GM19438 (cell line): ENCODE results near the gene DDX52.
"Not testable (repeated sequence)": the region's sequence is repeated elsewhere in the genome, so short reads cannot be mapped to it uniquely, and the experiment has no call there.

ENCODE experiments used
- ATAC-seq: cut with Tn5 transposase; IDR thresholded peaks from one replicate; pipeline ENCODE4 v1.9.1; 2021; ENCODE audit warnings: low read depth; ENCODE audit not compliant: unreplicated experiment

The DDX52 gene, protein sequence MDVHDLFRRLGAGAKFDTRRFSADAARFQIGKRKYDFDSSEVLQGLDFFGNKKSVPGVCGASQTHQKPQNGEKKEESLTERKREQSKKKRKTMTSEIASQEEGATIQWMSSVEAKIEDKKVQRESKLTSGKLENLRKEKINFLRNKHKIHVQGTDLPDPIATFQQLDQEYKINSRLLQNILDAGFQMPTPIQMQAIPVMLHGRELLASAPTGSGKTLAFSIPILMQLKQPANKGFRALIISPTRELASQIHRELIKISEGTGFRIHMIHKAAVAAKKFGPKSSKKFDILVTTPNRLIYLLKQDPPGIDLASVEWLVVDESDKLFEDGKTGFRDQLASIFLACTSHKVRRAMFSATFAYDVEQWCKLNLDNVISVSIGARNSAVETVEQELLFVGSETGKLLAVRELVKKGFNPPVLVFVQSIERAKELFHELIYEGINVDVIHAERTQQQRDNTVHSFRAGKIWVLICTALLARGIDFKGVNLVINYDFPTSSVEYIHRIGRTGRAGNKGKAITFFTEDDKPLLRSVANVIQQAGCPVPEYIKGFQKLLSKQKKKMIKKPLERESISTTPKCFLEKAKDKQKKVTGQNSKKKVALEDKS

DNA sequence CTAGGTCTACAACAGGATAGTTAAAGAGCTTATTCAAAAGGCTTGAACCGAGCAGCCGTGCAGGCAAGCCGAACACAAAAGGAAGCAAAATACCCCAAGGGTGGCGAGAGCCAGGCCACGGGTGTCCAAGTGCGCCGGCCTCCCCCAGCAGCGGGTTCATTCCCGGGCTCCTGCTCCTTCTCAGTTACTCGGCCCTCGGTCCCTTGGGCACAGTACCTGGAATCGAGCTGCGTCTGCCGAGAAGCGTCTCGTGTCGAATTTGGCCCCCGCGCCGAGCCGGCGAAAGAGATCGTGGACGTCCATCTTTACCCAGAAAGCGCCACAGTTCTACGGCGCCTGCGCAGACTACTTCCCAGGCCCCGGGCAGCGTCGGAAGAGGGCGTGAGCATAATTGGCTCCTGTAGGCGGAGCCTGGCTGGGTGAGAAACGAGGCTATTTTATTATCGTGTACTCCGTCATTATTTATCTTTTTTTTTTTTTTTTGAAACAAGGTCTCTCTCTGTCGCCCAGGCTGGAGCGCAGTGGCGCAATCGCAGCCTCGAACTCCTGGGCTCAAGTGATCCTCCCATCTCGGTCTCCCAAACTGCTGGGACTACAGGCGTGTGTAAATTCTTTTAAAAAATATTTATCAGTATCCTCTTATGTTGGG, at the start of gene DDX52:
TSS of gene DDX52 (minus strand) at position 329 of the 649 bp plus-strand sequence. CDS start at position 303, 26 bp downstream.
- peak; percentile 65 for ATAC-seq

DNA sequence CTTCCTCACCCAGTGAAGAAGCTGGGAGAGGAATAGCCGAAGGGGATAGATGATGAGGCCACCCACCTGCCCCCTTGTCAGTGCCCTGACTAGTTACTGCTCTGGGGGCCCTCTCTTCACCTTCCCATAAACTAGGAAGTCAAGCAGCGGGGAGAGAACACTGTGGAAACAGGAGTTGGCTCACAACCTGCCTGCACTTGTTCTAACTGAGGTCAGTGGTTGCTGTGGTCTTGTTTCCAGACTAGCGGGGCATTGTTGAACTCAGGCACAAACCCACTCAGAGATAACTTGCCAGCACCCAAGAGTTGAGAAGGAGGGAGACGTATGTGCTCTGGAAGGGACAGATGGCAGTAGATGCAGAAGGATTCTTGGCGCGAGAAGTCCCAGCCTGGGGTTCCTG, 48.6 kb upstream of the DDX52 start:
- ATAC-seq, result no peak

DNA sequence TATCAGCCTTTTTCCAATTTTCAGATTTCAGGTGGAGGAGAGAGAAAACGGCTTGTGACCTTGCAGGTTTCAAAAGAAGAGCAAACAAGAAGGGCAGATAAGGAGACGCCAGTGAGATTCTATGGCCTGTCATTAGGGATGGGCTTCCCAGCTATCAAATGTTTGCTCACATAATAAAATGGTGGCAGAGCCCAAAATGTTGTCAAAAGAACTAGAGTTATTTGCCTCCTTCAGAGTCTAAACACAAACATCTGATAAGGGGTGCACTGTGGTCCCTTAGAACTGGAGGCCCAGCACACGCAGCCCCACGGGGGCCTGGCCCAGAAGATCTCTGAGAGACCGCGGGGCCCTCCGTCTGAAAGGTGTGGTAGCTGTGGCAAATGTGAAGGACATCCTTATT, 46.1 kb upstream of the DDX52 start:
- no peak for ATAC-seq

DNA sequence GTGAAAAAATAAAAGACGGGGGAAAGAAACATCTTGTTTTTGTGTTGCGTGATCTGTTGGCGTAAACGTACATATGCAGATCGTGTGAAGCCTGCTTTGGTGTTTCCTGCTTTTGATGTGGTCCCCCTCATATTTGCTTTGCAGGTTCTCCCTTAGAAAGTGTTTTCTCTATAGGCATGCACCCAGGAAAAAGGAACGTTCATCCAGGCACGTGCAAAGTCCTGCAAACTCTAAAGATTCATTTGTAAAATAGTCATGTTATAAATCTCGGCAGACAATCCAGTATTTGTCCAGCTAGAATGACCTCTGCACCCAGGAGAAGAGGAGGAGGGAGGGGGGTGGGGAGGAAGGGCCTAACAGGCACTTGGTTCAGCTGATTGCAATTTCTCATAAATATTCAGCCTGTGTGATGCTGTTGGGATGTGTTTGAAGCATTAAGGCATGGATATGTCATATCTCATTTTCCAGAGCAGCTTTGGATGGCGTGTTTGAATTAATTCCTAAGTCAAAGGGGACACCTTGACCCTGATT, 40.3 kb upstream of the DDX52 start:
- ATAC-seq, result no peak

DNA sequence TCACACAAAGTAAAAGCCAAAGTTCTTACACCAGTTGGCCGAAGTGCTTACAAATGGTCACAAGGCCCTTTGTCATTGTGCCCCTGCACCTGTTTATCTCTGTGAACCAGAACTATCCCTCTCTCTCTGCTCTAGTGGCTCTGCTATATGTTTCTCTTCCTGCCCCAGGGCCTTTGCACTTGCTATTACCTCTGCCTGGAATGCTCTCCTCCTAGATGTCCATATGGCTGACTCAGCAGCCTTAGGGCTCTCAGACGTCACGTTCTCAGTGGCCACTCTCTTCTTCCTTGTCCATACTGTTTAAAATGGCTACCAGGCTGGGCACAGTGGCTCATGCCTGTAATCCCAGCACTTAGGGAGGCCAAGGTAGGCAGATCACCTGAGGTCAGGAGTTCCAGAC, 38.8 kb upstream of the DDX52 start:
- no peak for ATAC-seq

DNA sequence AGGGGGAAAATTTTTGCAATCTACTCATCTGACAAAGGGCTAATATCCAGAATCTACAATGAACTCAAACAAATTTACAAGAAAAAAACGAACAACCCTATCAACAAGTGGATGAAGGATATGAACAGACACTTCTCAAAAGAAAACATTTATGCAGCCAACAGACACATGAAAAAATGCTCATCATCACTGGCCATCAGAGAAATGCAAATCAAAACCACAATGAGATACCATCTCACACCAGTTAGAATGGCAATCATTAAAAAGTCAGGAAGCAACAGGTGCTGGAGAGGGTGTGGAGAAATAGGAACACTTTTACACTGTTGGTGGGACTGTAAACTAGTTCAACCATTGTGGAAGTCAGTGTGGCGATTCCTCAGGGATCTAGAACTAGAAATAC, 36.7 kb upstream of the DDX52 start:
- not testable (repeated sequence) for ATAC-seq

DNA sequence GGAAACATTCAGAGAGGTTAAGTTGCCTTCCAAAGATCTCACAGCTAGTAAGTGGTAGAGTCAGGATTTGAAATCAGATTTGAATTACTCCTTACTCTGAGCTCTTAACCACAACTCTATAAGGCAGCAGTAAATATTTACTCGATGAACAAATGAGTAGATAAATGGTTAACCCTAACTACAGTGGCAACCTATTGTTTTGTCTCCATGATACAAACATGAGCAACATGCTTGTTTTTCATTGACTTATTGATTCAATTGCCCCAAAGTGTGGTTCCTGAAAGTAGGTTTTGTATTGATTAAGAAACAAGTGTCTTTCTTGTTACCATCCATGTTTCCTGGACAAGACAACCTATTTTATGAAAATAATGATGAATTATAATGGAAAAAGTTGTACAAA, 34.8 kb upstream of the DDX52 start:
- no peak for ATAC-seq

DNA sequence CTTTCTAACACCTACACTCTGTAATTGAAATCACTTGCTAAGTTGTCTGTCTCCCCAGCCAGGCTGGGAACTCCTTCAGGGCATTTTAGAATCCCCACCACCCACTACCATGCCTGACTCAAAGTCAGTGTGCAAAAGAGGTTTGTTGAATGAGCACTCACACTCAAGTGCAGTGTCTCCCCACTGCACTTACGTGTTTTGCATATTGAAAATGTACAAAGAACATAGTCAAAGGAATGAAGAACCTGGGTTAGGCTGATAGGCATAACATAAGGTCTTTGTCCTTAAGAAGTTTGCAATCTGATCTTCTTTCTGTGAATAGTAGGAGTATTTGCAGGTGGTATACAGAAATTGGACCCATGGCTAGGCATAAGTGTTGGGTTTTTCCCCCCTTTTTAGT, 33.8 kb upstream of the DDX52 start:
- no peak for ATAC-seq

DNA sequence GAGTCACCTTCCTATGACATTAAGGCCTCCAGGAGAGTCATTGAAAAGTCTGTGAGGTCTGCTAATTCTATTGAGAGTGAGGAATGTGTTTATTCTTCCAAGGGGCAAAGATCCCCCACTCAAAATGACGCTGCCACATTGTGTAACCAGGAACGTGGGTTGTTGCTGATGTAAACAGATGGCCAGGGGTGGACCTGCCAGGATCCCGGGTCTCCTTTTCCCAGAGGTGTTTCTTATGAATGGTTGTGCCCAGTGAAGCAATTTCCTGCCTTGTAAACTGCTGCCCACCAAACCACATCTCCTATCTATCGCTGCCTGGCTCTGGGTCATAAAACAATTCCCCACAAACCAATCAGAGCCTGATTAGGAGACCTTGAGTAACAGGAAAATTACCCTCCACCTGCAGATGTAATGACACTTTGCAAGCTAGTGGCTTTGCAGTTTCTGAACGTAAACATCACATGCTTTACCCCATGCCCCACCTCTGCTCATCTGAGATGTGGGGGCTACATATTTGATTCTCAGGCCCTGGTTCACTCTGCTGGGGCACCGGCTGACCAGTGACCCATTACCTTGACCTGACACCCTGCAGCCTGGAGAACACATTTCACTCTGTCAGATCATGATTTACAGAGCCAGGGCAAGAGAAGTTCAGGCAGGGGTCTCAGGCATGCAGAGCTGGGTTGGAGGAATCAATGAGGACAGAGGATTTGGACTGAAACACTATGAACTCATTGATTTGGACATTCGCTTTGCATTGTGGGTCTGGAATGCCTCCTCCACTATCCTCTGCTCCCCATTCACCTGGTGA, 33.1 kb upstream of the DDX52 start:
- ATAC-seq, result no peak

DNA sequence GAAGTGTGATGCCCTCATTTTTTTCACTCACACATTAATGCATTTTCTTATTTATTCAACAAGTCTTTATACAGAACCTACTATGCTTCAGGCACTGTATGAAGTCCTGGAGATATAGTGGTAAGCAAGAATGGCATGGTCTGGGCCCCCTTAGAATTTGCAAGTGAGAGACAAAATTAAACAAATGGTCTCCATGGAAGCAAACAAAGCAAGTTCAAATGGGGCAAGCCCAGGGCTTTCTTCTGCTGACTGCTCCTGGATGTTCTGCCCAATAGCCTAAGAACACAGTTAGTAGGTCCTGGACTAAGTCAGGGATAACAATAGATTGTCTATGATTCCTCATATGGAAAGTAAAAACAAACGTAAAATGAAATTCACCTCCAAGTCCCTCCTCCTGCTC, 31.3 kb upstream of the DDX52 start:
- ATAC-seq, result no peak

DNA sequence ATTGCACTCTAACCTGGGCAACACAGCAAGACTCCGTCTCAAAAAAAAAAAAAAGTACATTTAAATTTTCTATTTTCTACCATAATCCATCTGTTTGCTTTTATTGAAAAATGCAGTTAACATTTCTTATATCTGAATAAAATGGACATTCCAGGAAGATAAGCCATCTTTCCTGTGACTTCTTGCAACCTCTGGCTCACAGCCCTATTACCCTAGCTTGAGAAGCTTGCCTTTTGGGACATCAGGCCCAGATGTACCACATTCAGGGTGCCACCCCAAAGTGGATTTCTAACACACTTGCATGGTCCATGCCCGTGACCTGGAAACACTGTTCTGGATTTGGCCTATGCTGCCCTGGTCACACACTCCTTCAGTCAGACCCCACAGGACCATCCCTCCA, 30.1 kb upstream of the DDX52 start:
- ATAC-seq, result no peak

DNA sequence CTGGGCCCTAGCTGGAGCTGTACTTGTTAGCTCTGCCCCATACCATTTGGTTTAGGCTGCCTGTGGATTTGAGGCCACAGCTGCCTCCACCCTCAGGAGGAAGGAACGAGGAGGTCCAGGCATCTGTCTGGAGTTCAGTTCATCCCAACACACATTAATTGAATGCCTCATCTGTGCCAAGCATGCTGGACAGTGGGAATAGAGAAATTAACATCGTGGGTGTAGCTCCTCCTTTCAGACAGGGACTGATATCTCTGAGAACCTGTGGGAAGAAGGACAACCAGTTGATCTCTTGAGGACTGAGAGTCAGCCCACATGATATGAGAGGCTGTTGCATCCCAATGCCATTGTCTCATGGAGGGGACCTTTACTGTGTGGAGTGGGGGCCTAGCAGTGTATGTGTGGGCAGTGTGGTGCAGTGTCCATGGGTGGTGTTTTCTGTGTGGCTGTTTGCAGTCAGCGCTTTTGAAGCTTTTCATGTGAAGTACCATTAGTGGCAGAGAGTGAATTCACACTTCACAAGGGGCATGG, 29.4 kb upstream of the DDX52 start:
- ATAC-seq, result no peak

DNA sequence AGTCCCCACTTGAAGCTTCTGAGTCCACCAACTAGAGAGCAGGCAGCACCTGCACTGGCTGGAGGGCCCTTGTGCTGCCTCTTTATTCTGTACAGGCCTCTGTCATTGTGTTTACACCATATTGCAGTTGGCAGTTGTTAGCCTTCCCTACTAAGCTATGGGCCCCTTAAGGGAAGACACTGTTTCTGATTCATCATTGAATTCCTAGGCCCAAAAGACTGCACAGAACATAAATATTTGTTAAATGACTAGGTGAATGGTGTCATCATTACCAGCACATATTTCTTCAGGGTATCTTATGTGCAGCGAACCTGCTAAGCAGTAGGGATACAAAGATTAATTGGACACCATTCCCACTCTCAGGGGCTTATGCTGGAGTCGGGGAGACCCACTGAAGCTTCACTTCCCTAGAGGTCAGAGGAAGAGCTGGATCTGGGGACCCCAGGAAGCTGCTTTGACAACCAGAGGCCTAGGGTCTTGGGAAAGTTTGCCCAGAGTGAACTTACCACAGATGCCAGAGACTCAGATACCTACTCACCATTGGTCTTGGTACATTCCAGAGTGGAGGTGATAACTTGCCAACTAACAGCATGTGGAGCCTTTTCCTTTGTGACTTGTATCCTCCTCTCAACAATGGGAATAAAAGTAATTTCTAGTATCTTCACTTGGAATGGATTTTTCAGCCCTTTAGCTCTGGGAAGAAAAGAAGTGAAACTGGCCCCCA, 28.7 kb upstream of the DDX52 start:
- no peak for ATAC-seq

DNA sequence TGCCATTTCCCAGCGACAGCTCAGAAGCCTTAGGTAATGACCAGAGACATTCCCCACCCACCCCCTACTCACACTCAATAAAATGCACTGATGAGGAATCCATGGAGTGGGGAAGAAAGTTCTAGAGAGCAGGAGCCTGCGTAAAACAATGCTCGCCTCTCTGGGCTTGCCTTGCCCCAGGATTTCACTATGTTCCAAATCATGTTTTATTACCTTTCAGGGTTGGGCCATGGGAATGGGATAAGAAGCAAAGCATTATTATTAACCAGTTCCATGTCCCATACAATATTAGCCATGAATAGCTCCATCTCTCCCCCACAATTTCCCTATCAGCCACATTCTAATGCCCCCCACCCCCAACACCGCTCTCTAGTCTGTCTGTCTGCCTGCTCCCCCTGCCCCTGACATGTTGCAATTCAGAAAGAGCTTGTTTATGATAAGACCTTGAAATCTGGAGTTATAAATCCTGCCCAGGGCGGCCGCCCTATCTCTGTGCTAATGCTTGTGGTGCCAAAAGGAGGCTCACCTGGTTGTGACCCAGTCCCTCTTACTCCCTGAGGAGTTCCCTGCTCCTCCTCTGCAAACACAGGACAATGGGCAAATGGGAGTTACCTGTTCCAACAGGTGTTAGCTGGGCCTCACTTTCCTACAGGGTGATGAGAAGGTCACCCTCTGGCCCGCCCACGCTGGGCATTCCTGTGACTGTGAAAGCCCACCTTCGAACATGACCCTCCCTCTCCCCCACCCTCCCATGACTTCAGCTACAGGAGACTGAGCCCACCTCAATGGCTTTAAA, 28.0 kb upstream of the DDX52 start:
- no peak for ATAC-seq

DNA sequence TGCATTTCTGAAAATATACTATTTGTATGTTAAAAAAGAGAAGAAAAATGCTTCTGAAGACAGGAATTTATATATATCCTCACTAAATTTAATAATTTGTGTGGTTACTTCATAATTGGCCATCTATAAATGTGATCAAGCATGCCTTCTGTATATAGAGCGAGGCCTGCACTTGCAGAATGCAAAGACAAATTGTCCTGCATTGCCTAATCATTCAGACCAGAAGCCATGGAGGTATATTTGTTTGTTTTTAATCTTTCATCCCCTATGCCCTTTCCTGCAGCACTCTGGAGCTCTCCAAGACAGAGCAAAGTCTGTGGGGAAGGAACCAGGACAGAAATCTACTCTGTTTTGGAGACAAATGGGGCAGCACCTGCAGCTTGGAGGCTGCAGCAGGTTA, 23.8 kb upstream of the DDX52 start:
- no peak for ATAC-seq

DNA sequence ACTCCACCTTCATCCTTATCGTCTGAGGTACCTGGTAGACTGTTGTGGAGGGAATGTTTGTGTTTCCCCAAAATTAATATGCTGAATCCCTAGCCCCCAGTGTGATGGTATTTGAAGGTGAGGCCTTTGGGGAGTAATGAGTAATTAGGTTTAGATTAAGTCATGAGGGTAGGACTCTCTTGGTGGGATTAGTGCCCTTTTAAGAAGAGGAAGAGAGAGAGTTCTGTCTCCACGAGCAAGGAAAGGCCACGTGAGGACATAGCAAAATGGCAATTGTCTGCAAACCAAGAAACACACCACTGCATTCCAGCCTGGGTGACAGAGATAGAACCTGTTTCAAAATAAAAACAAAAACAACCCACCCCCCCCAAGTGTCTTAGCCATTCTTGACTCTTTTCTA, 21.0 kb upstream of the DDX52 start:
- ATAC-seq, result no peak

DNA sequence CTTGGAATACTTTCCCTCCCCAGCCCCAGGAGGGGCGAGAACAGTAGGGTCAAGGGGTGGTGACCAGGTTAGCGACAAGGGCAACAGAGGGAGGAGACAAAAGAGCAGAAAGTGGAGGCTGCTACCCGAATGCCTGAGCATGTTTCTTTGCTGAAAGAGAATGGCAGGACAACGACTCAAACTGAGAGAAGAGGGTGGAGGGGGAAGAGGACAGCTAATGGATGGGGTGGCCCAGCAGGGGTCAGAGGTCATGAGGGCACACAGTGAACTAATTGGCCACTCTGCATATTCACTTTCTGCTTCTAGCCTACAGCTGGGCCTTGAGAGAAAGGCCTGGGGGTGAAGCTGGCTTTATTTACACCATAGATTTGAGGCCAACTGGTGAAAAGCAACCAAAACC, 19.1 kb upstream of the DDX52 start:
- no peak for ATAC-seq

DNA sequence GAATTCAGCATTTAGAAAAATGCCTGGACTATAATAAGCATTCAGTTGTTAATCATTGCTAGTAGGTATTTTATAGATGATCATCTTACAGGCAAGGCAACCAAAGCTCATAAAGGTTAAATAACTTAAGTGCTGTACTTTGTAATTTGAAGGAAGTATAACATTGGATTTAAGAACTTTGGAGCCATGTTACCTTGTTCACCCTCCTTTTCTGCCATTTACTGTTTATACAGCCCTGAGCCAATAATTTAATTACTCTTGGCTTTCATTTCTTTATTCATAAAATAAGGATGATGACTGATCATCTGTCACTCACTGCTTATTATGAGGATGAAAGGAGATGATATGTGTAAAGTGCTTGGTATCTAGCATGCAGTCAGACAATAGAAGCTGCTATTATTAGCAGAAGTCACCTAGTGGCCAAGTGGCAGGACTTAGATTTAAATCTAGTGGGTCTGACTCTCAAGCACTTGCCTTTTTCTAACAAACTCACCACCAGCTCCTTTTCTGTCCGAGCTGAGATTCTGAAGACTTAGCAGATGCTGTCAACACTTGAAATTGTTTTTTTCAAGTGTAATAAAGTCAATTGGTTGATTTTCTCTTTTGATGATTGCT, 18.3 kb upstream of the DDX52 start:
- no peak for ATAC-seq

DNA sequence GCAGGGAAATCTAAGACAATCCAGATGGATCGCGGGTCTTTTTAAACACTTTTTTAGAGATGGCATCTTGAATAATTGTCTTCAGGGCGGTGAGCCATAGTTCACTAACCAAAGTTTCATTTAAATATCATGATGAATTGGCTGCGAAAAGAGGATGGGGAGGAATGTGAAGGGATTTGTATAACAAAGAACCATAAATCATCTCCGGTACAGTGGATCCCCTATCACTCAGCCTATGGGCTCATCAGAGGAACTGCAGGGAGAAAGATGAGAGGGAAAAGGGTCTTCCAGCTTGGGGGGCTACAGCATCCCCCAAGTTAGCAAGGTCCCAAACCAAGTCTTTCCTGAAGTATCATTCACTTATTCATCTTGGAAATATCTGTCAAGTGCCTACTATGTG, 16.7 kb upstream of the DDX52 start:
- ATAC-seq, result no peak
